Measurements from ENCODE around the gene CHCHD3. TPM values are rescaled to one million over a fixed set of nuclear protein-coding genes. Genes with fewer than 3 reads are reported as not detected.

The CHCHD3 gene
- total RNA-seq, 1 donor from 2014 or later: 61.5 TPM

- Mint-ChIP-seq H3K4me1 (ENCODE audit: low read depth, unreplicated experiment) (no peaks in the 10 kb centered on the region), H3K9me3 (ENCODE audit: unreplicated experiment) (no peaks in the 10 kb centered on the region), H3K4me3 (ENCODE audit: unreplicated experiment) (no peak overlapping the region), H3K36me3 (ENCODE audit: unreplicated experiment) (peaks cover 11% of the 10 kb centered on the region), H3K27ac (ENCODE audit: unreplicated experiment) (no peak overlapping the region), H3K27me3 (ENCODE audit: unreplicated experiment) (no peaks in the 10 kb centered on the region)
- TF ChIP-seq CTCF (IDR thresholded peaks at IDR 0.05; ENCODE audit: partially characterized antibody, unreplicated experiment): no peak
- DNase-seq: no peak
Measured at GRCh38 chr7:132865366-132866143, 216.3 kb downstream of the CHCHD3 start.

- Mint-ChIP-seq H3K4me3 (ENCODE audit: unreplicated experiment) (no peak overlapping the region), H3K27me3 (ENCODE audit: unreplicated experiment) (no peaks in the 10 kb centered on the region), H3K27ac (ENCODE audit: unreplicated experiment) (no peak overlapping the region), H3K9me3 (ENCODE audit: unreplicated experiment) (no peaks in the 10 kb centered on the region), H3K4me1 (ENCODE audit: low read depth, unreplicated experiment) (no peaks in the 10 kb centered on the region), H3K36me3 (ENCODE audit: unreplicated experiment) (peaks cover 11% of the 10 kb centered on the region)
- DNase-seq: no peak
- TF ChIP-seq CTCF (IDR thresholded peaks at IDR 0.05; ENCODE audit: partially characterized antibody, unreplicated experiment): no peak
Measured at GRCh38 chr7:132861940-132862554, 219.8 kb downstream of the CHCHD3 start.

- Mint-ChIP-seq H3K27me3 (ENCODE audit: unreplicated experiment) (no peaks in the 10 kb centered on the region), H3K36me3 (ENCODE audit: unreplicated experiment) (peaks cover 11% of the 10 kb centered on the region), H3K4me1 (ENCODE audit: low read depth, unreplicated experiment) (no peaks in the 10 kb centered on the region), H3K4me3 (ENCODE audit: unreplicated experiment) (no peak overlapping the region), H3K27ac (ENCODE audit: unreplicated experiment) (no peak overlapping the region), H3K9me3 (ENCODE audit: unreplicated experiment) (no peaks in the 10 kb centered on the region)
- no peak for DNase-seq
- TF ChIP-seq CTCF (IDR thresholded peaks at IDR 0.05; ENCODE audit: partially characterized antibody, unreplicated experiment): no peak
Measured at GRCh38 chr7:132861424-132861823, 220.5 kb downstream of the CHCHD3 start.

GRCh38 chr7:132859199-132859598 is 222.7 kb downstream of the CHCHD3 start:
- Mint-ChIP-seq H3K9me3 (ENCODE audit: unreplicated experiment) (no peaks in the 10 kb centered on the region), H3K36me3 (ENCODE audit: unreplicated experiment) (peaks cover 11% of the 10 kb centered on the region), H3K4me3 (ENCODE audit: unreplicated experiment) (no peak overlapping the region), H3K27me3 (ENCODE audit: unreplicated experiment) (no peaks in the 10 kb centered on the region), H3K4me1 (ENCODE audit: low read depth, unreplicated experiment) (peaks cover 3% of the 10 kb centered on the region), H3K27ac (ENCODE audit: unreplicated experiment) (no peak overlapping the region)
- no peak for TF ChIP-seq CTCF (IDR thresholded peaks at IDR 0.05; ENCODE audit: partially characterized antibody, unreplicated experiment)
- DNase-seq: no peak

GRCh38 chr7:132858760-132859159 is 223.1 kb downstream of the CHCHD3 start:
- Mint-ChIP-seq H3K27ac (ENCODE audit: unreplicated experiment) (no peak overlapping the region), H3K4me3 (ENCODE audit: unreplicated experiment) (no peak overlapping the region), H3K4me1 (ENCODE audit: low read depth, unreplicated experiment) (peaks cover 3% of the 10 kb centered on the region), H3K9me3 (ENCODE audit: unreplicated experiment) (no peaks in the 10 kb centered on the region), H3K36me3 (ENCODE audit: unreplicated experiment) (peaks cover 7% of the 10 kb centered on the region), H3K27me3 (ENCODE audit: unreplicated experiment) (no peaks in the 10 kb centered on the region)
- no peak for DNase-seq
- no peak for TF ChIP-seq CTCF (IDR thresholded peaks at IDR 0.05; ENCODE audit: partially characterized antibody, unreplicated experiment)
